GM12892 (cell line): ENCODE data around the gene KCNA2.

Experiments used
- POLR2A ChIP-seq: IDR thresholded peaks from 2 replicates; pipeline ENCODE4 v1.6.1; 2011; ENCODE audit warnings: low read depth, low read length, control low read depth
- TAF1 ChIP-seq: IDR thresholded peaks from 2 replicates; pipeline ENCODE4 v1.6.1; 2011; ENCODE audit warnings: low read depth, mild to moderate bottlenecking, control low read depth, low read length, borderline replicate concordance

DNA sequence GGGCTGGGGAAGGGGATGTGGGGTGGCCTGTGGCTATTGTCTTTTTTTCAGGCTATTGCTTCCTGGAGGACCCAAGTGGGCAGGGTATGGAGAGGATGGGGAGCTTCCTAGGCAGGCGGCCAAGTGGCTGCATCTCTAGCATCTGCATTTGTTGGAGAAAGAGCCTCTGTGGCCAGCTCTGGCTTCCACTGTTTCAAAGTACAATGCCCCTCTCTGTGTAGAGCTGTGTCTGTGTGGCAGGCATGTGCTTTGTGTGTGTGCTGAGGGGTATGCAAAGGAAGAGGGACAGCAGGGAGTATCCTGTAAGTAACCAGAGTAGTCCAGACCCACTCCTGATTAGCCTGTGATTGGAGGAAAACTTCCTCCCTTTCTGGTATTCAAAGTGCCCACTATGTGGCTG is 40.6 kb downstream of the KCNA2 start:
- TF ChIP-seq POLR2A, result no peak
- no peak for TF ChIP-seq TAF1
